Activated CD4-positive, alpha-beta T cell treated with anti-CD3 and anti-CD28 coated beads, Interleukin-2, amount 50 U/mL, for 24 hours (primary cell): ENCODE measurements around the gene EFCAB8.
"Not testable (repeated sequence)": the region's sequence is repeated elsewhere in the genome, so short reads cannot be mapped to it uniquely, and the experiment has no call there.

Experiments used
- DNase-seq, 2 donors: peaks; one replicate each; pipeline ENCODE4 v3.0.0-alpha.2; 2020; ENCODE audit warnings: low read depth in 1 of 2, low spot score in 1 of 2

The EFCAB8 gene

DNA sequence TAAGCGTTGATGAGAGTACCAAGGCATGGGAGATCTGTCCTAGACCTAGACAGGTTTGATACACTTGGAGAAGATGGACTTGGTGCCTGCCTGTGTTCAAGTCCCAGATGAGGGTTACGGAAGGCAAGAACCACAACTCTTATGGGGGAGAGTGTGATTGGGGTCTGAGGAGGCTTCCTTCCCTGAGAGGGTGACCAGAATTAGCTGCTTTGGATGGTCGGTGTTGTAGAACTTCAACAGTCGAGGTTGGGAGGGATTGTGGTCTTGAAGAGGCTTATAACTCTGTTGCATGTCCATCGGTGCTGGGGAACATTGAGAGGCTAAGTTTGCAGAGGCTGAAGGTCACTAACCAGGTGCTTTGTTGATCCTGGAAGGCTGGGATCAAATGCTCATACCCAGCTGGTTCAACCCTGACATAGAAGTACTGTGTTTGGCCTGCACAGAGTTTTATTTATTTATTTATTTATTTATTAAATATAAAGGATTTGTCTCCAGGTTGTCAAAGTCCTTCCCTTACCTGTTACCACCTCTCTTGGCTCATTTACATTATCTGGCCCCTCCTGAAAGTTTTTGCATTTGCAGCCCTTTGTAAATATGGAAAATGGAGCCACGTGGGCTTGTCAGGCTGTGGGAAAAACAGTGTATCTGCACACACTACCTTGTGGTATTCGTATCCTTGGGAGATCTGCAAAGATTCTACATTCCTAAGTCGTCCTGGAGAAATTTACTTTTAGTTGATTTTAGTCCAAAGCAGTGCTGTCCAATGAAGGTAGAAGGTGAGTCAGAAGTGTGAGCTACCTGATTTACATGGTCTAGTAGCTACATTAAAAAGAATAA, 15.8 kb upstream of the EFCAB8 start:
- DNase-seq, result no peak

DNA sequence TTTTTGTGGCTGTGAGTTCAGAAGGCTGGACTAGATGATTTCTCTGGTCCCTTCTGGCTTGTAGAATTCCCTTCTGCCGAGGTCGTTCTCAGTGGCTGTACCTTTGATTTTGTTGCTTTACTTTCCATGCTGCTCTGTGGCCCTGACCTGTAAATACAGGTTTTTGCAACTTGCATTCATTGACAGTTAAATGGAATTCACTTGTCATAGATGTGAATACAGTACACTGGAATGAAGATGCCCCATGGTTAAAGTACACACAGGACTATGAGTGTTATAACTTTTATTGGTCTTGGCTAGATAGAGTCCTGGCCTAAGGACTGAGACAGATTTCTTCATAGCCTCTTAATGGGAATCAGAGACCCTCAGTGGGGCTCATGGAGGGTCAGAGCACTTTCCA, 12.9 kb upstream of the EFCAB8 start:
- no peak for DNase-seq

DNA sequence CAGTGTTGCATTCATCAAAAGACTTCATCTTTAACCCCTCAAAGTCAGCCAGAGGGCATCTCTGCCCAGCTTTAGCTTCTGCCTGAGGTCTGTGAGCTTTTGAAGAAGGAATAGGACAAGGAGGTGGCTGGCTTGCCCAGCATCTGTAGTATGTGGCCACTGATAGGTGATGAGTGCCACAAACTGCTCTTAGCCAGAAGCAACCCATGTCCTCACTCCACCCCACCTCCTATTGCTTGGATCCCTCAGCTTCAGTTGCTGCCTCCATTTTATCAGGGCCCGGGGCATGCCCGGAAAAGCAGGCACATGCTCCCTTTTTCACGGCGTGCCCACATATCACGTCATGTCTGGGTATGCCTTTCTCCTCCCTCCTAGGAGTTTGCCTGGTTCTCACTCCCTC, 11.9 kb upstream of the EFCAB8 start:
- DNase-seq, result no peak

DNA sequence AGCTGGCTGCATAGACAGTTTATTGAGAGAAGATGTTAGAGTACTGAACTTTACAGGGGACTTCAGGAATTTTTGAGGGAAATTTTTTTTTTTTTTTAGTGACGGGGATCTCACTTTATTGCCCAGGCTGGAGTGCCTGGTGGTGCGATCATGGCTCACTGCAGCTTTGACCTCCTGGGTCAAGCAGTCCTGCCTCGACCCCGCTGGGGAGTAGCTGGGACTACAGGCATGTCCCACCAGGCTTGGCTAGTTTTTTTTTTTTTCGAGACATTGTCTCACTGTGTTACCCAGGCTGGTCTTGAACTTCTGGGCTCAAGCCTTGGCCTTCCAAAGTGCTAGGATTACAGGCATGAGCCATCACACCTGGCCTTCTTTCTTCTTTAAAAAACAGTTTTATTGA, 10.8 kb upstream of the EFCAB8 start:
- DNase-seq, result no peak

DNA sequence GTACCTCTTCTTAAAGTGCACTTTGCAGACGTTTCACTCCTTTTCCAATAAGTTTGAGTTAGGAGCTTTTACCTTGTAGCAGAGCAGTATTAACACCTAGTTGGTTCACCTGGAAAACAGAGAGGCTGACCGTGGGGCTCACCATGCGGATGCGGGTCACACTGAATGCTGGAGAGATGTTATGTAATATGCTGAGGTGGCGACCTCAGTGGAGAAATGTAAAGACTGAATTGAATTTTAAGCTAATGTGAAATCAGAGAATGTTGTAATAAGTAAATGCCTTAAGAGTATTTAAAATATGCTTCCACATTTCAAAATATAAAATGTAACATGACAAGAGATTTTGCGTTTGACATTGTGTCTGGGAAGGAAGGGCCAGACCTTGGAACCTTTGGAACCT, 9.9 kb upstream of the EFCAB8 start:
- DNase-seq, result no peak

DNA sequence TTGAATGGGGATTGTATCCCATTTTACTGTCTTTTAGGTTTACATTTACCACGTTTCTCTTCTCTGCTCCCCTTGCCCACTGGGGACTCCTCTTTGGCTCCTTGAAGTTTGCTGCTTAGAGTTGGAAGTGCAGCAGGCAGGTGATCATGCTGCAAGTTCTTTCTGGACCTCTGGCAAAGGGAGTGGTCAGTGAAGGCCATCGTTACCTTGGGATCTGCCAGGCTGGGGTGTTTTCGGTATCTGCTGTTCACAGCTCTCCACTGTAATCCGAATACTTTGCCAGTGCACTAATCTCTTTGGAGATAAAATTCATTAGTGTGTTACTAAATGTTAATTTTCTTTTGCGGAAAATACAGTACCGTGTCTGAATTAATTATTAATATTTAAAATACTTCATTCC, 9.1 kb upstream of the EFCAB8 start:
- no peak for DNase-seq

DNA sequence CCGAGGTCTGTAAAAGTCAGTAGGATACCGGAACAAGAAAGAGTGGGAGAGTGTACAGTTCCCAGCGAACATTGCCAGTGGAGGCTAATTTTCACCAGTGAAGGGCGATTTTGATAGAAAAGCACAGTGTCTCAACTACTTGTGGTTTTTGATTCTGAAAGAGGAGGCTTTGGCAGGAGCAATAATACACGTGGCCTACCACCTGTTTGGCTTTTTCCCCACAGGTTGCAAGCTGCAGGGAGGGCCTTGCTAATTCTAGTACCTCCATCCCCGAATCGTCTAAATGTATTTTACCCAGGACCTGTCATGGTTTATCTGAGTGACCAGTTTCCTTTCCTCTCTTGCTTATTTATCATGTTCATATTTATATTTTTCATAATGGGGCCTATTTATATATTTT, 3.3 kb upstream of the EFCAB8 start:
- DNase-seq, result no peak

DNA sequence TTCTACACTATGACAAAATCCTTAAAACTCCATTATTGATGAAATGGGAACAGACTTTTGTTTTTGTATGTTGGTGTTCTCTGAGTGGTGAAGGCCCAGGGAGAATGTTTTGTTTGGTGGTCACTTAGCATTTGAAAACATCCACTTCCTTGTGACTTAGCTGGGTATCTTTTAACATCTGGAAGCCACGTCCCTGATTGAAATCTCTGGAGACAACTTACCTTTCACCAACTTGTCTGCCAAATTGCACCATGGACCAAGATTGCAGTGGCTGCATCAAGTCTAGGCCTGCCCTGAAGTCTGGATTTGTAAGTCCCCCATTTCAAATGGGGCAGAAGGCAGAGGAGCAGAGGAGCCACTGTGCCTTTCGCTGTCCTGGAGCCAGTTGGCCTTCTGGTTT, 534 bp upstream of the EFCAB8 start:
- no peak for DNase-seq

DNA sequence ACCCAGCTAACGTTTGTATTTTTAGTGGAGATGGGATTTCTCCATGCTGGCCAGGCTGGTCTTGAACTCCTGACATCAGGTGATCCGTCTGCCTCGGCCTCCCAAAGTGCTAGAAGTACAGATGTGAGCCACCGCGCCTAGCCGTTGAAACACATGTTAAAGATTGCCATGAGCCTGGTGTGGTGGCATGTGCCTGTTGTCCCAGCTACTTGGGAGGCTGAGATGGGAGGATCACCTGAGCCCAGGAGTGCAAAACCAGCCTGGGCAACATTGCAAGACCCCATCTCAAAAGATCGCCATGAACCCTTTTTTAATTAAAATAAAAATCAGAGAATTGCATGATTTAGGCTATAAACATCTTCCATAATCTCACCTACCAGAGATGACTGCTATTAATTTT, 2.7 kb downstream of the EFCAB8 start:
- DNase-seq, result no peak

DNA sequence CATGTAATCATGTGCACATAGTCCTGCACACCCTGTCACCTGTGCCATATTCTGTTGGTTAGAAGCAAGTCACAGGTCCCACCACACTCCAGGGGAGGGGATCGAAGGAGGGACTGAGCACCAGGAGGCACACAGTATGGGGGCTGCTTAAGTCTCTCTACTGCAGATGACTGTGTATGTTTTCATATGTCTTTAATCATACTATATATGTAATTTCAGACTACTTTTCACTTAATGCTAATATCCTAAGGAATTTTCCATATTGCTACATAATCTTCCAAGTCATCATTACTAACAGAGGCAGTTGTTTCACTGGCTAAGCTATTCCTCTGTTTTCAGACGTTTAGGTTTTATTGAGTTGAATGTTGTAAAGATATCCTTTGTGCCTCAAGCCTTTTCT, 10.8 kb downstream of the EFCAB8 start:
- no peak for DNase-seq

DNA sequence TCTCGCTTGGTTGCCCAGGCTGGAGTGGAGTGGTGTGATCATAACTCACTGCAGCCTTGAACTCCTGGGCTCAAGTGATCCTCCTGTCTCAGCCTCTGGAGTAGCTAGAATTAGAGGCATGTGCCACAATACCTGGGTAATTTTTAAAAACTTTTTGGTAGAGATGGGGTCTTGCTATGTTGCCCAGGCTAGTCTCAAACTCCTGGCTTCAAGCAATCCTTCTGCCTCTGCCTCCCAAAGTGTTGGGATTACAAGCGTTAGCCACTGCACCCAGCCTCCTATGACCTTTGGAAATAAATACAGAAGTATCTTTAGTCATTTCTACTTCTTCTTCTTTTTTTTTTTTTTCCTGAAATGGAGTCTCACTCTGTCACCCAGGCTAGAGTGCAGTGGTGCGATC, 11.8 kb downstream of the EFCAB8 start:
- not testable (repeated sequence) for DNase-seq

DNA sequence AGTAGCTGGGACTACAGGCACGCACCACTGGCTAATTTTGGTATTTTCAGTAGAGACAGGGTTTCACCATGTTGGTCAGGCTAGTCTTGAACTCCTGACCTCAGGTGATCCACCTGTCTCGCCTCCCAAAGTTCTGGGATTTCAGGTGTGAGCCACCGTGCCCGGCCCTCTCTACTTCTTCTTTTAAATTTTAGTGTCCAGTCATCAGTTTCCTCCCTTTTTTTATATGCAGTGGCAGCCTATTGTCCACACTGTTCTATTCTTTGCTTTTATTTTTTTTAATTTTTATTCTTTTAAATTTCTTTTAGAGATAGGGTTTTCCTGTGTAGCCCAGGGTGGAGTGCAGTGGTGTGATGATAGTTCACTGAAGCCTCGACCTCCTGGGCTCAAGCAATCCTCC, 12.3 kb downstream of the EFCAB8 start:
- no peak for DNase-seq

DNA sequence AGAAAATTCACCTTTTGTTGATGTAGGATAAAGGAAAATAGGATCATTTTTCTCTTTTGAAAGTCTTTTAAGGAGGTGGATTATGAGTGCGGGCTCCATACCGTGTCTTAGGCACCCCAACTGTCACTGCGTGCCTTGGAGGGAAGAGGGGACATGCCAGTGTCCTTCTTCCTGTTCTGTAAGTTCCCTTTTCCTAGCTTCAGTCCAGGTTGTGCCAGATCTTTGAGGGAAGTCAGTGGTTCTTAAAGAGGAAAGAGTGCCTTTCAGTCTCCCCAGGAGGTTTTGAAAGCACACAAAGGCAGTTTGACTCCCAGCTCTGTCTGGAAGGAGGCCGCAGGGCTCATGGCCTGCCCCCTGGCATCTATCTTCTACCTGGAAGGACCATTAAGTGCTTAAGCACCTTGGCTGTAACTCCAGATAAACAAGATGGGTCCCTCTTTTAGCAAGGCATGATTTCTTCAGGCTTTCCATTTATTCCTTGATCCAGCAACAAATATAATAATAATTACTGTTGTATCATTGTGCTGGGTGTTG, 13.0 kb downstream of the EFCAB8 start:
- no peak for DNase-seq

DNA sequence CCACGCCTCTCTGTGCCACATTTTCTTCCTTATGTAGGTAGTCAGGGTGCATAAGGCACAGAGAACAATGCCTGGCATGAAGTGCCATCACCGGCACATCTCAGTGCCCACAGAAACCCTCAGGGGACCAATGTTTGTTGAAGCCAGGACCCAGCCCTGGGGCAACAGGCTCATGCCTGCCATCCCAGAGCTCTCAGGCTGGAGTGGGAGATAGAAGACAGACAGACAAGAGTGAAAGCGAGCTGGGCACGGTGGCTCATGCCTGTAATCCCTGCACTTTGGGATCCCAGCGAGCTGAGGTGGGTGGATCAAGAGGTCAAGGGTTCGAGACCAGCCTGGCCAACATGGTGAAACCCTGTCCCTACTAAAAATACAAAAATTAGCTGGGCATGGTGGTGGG, 13.5 kb downstream of the EFCAB8 start:
- no peak for DNase-seq

DNA sequence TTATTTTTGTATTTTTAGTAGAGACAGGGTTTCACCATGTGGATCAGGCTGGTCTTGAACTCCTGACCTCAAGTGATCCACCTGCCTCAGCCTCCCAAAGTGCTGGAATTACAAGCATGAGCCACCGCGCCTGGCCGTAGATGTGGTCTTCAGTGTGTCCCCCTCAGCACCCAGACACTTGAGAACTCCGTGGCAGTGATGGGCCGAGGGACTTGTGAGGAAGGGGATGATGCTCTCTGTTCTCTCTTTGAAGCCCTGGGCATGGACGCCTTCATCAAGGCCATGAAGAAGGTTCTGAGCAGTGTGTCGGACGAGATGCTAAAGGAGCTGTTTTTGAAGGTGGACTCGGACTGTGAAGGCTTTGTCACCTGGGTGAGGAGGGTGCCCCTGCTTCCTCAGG, 16.9 kb downstream of the EFCAB8 start:
- no peak for DNase-seq

DNA sequence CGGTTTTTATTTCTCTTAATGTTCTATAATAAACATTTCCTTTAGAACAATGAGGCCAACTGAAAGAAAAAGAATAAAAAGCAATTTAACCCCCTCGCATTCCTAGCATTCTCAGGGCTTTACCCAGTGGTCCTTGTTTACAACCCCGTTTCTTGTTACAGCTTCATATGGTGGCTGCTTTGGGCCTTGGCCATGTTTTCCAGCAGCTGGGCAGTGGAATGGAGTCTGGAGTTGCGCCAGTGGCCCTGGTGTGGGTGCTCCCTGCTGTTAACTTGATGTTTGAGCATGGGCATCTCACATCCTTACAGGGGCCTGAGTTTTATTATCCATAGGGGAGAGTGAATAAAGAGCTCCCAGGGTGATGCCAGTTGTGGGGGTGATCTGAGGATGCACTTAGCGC, 18.8 kb downstream of the EFCAB8 start:
- no peak for DNase-seq

DNA sequence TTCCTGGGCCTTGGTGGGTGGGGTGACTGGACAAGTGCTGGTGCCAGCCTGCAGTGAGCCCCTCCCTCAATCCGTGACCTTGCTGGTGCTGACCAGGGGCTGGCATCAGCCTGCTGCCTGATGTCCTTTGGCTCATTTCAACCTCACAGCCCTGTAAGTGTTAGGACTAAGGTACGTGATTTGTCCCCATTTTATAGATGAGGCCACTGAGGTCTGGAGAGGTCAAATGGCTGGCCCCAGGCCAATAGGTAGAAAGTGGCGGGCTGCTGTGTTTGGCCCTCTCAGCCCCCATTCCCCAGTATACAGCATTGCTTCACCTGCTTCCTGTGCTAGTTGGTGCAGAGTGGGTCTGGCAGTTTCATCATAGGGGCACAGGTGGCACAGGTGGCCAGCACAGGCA, 20.1 kb downstream of the EFCAB8 start:
- DNase-seq, result no peak

DNA sequence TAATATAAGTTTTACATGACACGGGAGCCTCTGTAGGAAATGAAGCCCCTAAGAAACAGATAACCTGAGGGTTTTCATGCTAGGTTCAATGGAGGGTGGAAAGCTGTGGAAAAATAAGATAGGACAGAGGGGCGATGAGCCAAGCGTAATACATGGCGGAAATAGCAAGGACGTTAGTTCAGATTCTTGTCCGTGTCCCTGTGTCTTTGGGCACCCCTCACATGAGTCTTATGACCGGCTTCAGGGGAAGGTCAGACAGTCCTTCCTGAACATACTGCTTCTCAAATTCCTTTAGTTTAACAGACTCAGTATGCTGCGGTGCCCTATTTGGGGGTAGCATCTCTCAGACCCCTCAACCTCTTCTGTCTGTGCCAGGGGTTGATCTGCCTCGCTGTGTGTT, 20.8 kb downstream of the EFCAB8 start:
- no peak for DNase-seq

DNA sequence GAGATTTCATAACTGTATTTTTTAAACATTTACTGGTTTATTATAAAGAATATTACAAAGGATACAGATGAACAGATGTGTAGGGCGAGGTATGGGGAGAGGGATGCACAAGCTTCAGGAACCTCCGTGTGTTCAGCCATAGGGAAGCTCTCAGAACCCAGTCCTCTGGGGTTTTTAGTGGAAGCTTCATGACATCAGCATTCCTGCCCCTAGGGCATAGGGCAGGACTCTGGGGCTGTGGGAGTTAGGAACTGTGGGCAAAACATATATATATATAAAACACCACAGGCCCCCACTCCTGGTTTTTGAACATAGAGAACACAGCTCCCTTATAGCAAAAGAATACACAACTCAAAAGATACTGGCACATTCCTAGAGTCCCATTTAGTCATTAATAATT, 21.9 kb downstream of the EFCAB8 start:
- no peak for DNase-seq

DNA sequence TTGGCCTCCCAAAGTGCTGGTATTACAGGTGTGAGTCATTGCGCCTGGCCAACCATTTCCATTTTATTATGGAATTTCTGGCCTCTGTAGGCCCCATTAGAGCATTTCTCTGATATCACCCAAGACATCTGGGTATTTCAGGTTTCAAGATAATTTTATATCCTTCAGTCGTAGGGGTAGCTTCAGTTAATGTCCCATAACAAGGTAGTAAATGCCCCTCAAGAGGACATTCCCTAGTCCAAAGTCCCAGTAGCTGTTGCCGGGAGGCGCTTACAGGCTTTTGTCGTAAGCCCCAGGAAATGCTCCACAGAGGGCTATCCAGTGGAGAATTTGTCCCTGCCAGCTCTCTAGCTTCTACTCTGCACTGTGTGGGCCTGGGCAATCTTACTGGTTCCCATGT, 24.4 kb downstream of the EFCAB8 start:
- DNase-seq, result no peak

DNA sequence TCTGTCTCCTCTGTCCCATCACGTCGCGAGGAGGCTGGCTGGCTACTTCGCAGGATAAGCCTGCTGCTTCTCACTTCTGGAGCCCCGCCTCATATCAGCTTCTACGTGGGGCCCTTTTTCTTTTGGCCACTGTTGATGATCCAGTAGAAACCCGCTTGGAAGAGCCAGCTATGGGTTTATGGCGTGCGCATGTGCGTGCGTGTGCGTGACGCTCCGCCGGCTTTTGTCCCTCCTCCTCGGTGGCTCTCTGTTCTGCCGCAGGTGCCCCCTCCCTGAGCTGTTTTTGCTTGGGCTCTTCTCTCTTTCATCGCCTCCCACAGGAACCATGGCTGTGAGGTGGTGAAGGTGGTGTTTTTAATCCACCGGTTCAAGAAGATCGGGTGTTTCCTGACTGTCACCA, 26.5 kb downstream of the EFCAB8 start:
- no peak for DNase-seq

DNA sequence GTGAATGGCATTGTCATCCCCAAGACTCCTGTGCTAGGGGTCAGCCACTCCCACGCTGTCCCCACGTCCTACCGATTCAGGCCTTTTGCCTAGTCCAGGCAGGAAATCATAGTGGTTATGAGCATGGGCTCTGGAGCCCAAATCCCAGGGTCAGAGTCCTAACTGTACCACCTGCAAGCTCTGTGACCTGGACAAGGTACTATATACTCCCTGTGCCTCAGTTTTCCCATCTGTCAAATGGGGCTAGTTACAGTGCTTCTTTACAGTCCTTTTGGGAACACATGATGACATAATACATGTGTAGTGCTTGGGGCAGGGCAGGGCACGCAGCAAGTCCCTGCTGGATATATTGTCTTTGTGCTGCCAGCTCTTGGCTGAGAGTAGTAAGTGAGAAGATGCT, 27.2 kb downstream of the EFCAB8 start:
- no peak for DNase-seq

DNA sequence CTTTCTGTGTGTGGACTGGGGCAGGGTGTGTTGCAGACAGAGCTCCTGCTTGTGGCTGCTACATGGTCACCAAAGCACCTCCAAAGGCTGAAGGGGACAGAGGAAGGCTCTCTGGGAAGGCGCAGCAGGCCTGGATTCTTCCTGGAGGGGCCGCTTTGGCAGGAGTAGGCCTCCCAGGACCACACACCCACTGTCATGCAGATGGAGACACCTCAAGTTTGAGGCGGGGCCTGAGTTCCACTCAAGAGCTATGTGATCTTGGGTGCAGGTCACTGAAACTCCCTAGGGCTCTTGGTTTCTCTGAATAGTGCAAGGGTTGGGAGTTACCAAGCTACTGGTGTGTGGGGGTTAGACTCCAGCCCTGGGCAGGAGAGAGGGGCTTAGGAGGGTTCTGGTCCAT, 27.9 kb downstream of the EFCAB8 start:
- no peak for DNase-seq
